ENCODE results near the gene CCDC127.
"Not testable (repeated sequence)": the region's sequence is repeated elsewhere in the genome, so short reads cannot be mapped to it uniquely, and the experiment has no call there.

CCDC127 gene

GRCh38 chr5:203246-203930, 14.6 kb downstream of the CCDC127 start:
- DNase-seq (ENCODE audit: low spot score) = no peak

- DNase-seq (ENCODE audit: low spot score) = no peak
Observed at GRCh38 chr5:201672-202071, 16.3 kb downstream of the CCDC127 start.

- no peak for DNase-seq (ENCODE audit: low spot score)
Observed at GRCh38 chr5:200985-201384, 17.0 kb downstream of the CCDC127 start.

GRCh38 chr5:199950-200645, 17.9 kb downstream of the CCDC127 start:
- no peak for DNase-seq (ENCODE audit: low spot score)

- no peak for DNase-seq (ENCODE audit: low spot score)
Observed at GRCh38 chr5:199197-199949, 18.6 kb downstream of the CCDC127 start.

- no peak for DNase-seq (ENCODE audit: low spot score)
Observed at GRCh38 chr5:198516-199196, 19.3 kb downstream of the CCDC127 start.

- DNase-seq (ENCODE audit: low spot score) = no peak
Observed at GRCh38 chr5:197892-198489, 20.0 kb downstream of the CCDC127 start.

GRCh38 chr5:197031-197430, 20.9 kb downstream of the CCDC127 start:
- DNase-seq (ENCODE audit: low spot score) = not testable (repeated sequence)

- DNase-seq (ENCODE audit: low spot score) = no peak
Observed at GRCh38 chr5:196350-196749, 21.6 kb downstream of the CCDC127 start.

- no peak for DNase-seq (ENCODE audit: low spot score)
Observed at GRCh38 chr5:195401-196160, 22.4 kb downstream of the CCDC127 start.

GRCh38 chr5:194603-195209, 23.2 kb downstream of the CCDC127 start:
- no peak for DNase-seq (ENCODE audit: low spot score)

GRCh38 chr5:194102-194501, 23.9 kb downstream of the CCDC127 start:
- no peak for DNase-seq (ENCODE audit: low spot score)

- no peak for DNase-seq (ENCODE audit: low spot score)
Observed at GRCh38 chr5:192970-193831, 24.8 kb downstream of the CCDC127 start.

GRCh38 chr5:192691-192969, 25.3 kb downstream of the CCDC127 start:
- no peak for DNase-seq (ENCODE audit: low spot score)

- no peak for DNase-seq (ENCODE audit: low spot score)
Observed at GRCh38 chr5:191949-192690, 25.8 kb downstream of the CCDC127 start.

- peak; percentile 17 for DNase-seq (ENCODE audit: low spot score)
Observed at GRCh38 chr5:191036-191948, 26.7 kb downstream of the CCDC127 start, which contains the start of gene LRRC14B. LRRC14B (plus strand) TSS chr5:191495; CDS start chr5:191539, 44 bp downstream.

- DNase-seq (ENCODE audit: low spot score) = peak; percentile 44
Observed at GRCh38 chr5:190366-191035, 27.5 kb downstream of the CCDC127 start.

- DNase-seq (ENCODE audit: low spot score) = no peak
Observed at GRCh38 chr5:189976-190365, 28.0 kb downstream of the CCDC127 start.

Measured in kidney tubule cell (primary cell).